Adipocyte (in vitro differentiated cells): ENCODE results near the gene NAT10.
"Not testable (repeated sequence)": the region's sequence is repeated elsewhere in the genome, so short reads cannot be mapped to it uniquely, and the experiment has no call there.

Experiments used
- DNase-seq: peaks from one replicate; pipeline ENCODE4 v3.0.0-alpha.2; 2015; ENCODE audit warnings: low read depth
- H3K27me3 ChIP-seq: replicated peaks from 2 replicates; pipeline ENCODE4 v1.7.0; 2013; ENCODE audit warnings: mild to moderate bottlenecking, low read length, moderate library complexity; ENCODE audit not compliant: control insufficient read depth, insufficient read depth
- H3K36me3 ChIP-seq: 2 replicates; pipeline ENCODE4 v1.7.0; 2013; ENCODE audit warnings: low read length, mild to moderate bottlenecking, moderate library complexity; ENCODE audit not compliant: control insufficient read depth, insufficient read depth, severe bottlenecking
- H3K4me1 ChIP-seq: 2 replicates; pipeline ENCODE4 v1.7.0; 2013; ENCODE audit warnings: mild to moderate bottlenecking, low read length, moderate library complexity; ENCODE audit not compliant: control insufficient read depth, insufficient read depth
- H3K4me3 ChIP-seq: 2 replicates; pipeline ENCODE4 v1.7.0; 2013; ENCODE audit warnings: mild to moderate bottlenecking, low read length, moderate library complexity
- H3K9ac ChIP-seq: 2 replicates; pipeline ENCODE4 v1.7.0; 2013; ENCODE audit warnings: mild to moderate bottlenecking, low read length, moderate library complexity
- H3K9me3 ChIP-seq: 2 replicates; pipeline ENCODE4 v1.7.0; 2013; ENCODE audit warnings: mild to moderate bottlenecking, low read length, moderate library complexity; ENCODE audit not compliant: control insufficient read depth

The NAT10 gene

GRCh38 chr11:34173050-34173449, 67.6 kb downstream of the NAT10 start:
- H3K4me3 ChIP-seq: no peak overlapping the region

GRCh38 chr11:34174412-34175041, 69.1 kb downstream of the NAT10 start:
- DNase-seq: peak; percentile 93

More at GRCh38 chr11:34173050-34173449, 67.6 kb downstream of the NAT10 start:
- DNase-seq: no peak
- H3K27me3 ChIP-seq: no peaks in the 10 kb centered on the region
- no peaks in the 10 kb centered on the region for H3K36me3 ChIP-seq
- no peaks in the 10 kb centered on the region for H3K9me3 ChIP-seq
- no peak overlapping the region for H3K9ac ChIP-seq
- peaks cover 5% of the 10 kb centered on the region for H3K4me1 ChIP-seq

GRCh38 chr11:34175284-34176019, 70.0 kb downstream of the NAT10 start:
- Histone ChIP-seq H3K36me3 (no peaks in the 10 kb centered on the region), H3K4me3 (no peak overlapping the region)
- DNase-seq: no peak

More at GRCh38 chr11:34174412-34175041, 69.1 kb downstream of the NAT10 start:
- no peaks in the 10 kb centered on the region for H3K27me3 ChIP-seq
- H3K9me3 ChIP-seq: no peaks in the 10 kb centered on the region
- H3K4me3 ChIP-seq: no peak overlapping the region
- no peaks in the 10 kb centered on the region for H3K36me3 ChIP-seq
- H3K9ac ChIP-seq: no peak overlapping the region
- no peaks in the 10 kb centered on the region for H3K4me1 ChIP-seq

GRCh38 chr11:34176751-34177209, 71.4 kb downstream of the NAT10 start:
- Histone ChIP-seq H3K4me1 (no peaks in the 10 kb centered on the region), H3K4me3 (no peak overlapping the region), H3K27me3 (no peaks in the 10 kb centered on the region), H3K36me3 (no peaks in the 10 kb centered on the region), H3K9me3 (no peaks in the 10 kb centered on the region), H3K9ac (no peak overlapping the region)
- no peak for DNase-seq

More at GRCh38 chr11:34175284-34176019, 70.0 kb downstream of the NAT10 start:
- Histone ChIP-seq H3K27me3 (no peaks in the 10 kb centered on the region), H3K9me3 (no peaks in the 10 kb centered on the region), H3K9ac (no peak overlapping the region), H3K4me1 (no peaks in the 10 kb centered on the region)

GRCh38 chr11:34178209-34178821, 72.9 kb downstream of the NAT10 start:
- H3K9ac ChIP-seq: no peak overlapping the region

GRCh38 chr11:34179026-34179675, 73.7 kb downstream of the NAT10 start:
- H3K9ac ChIP-seq: no peak overlapping the region
- DNase-seq: no peak
- no peaks in the 10 kb centered on the region for H3K4me1 ChIP-seq
- H3K4me3 ChIP-seq: no peak overlapping the region
- H3K9me3 ChIP-seq: no peaks in the 10 kb centered on the region
- no peaks in the 10 kb centered on the region for H3K27me3 ChIP-seq
- no peaks in the 10 kb centered on the region for H3K36me3 ChIP-seq

More at GRCh38 chr11:34178209-34178821, 72.9 kb downstream of the NAT10 start:
- Histone ChIP-seq H3K27me3 (no peaks in the 10 kb centered on the region), H3K36me3 (no peaks in the 10 kb centered on the region), H3K9me3 (no peaks in the 10 kb centered on the region), H3K4me3 (no peak overlapping the region), H3K4me1 (no peaks in the 10 kb centered on the region)
- DNase-seq: no peak

- no peaks in the 10 kb centered on the region for H3K27me3 ChIP-seq
- H3K4me3 ChIP-seq: no peak overlapping the region
- H3K9me3 ChIP-seq: no peaks in the 10 kb centered on the region
- H3K4me1 ChIP-seq: no peaks in the 10 kb centered on the region
- DNase-seq: no peak
- no peak overlapping the region for H3K9ac ChIP-seq
- no peaks in the 10 kb centered on the region for H3K36me3 ChIP-seq
Measured at GRCh38 chr11:34180040-34180813, 74.8 kb downstream of the NAT10 start.

GRCh38 chr11:34180814-34181165, 75.4 kb downstream of the NAT10 start:
- H3K9ac ChIP-seq, H3K27me3 ChIP-seq, DNase-seq, H3K9me3 ChIP-seq, H3K4me3 ChIP-seq, H3K36me3 ChIP-seq, H3K4me1 ChIP-seq: not testable (repeated sequence)

- H3K4me1 ChIP-seq: peaks cover 4% of the 10 kb centered on the region
- no peaks in the 10 kb centered on the region for H3K9me3 ChIP-seq
- DNase-seq: no peak
Measured at GRCh38 chr11:34181251-34181650, 75.8 kb downstream of the NAT10 start.

GRCh38 chr11:34181856-34182405, 76.5 kb downstream of the NAT10 start:
- no peaks in the 10 kb centered on the region for H3K9me3 ChIP-seq
- no peak overlapping the region for H3K9ac ChIP-seq
- H3K4me3 ChIP-seq: no peak overlapping the region
- H3K27me3 ChIP-seq: peaks cover 2% of the 10 kb centered on the region
- DNase-seq: no peak
- no peaks in the 10 kb centered on the region for H3K36me3 ChIP-seq
- H3K4me1 ChIP-seq: peaks cover 9% of the 10 kb centered on the region

More at GRCh38 chr11:34181251-34181650, 75.8 kb downstream of the NAT10 start:
- Histone ChIP-seq H3K4me3 (no peak overlapping the region), H3K36me3 (no peaks in the 10 kb centered on the region), H3K27me3 (no peaks in the 10 kb centered on the region), H3K9ac (no peak overlapping the region)
